Tongue (tissue), 3 donors: ENCODE measurements around the gene BCL3. TPM values are rescaled to one million over a fixed set of nuclear protein-coding genes. Genes with fewer than 3 reads are reported as not detected.
A peak's percentile ranks its signal among the peaks of the same experiment; 100 is the strongest.

ENCODE experiments used
- DNase-seq: peaks from one replicate; pipeline ENCODE4 v3.0.0-alpha.2; 2015
- small RNA-seq: library from RNA; depleted of rRNA; stranded (forward); fragments of <200 nt; gene quantifications from one replicate; pipeline ENCODE3, GENCODE V24; 2014; ENCODE audit warnings: low replicate concordance
- total RNA-seq: library from RNA; depleted of rRNA; stranded (reverse); fragments of >200 nt; gene quantifications from one replicate; pipeline ENCODE4 v1.2.3, GENCODE V29; 2014

Gene BCL3
- total RNA-seq, 1 donor from 2014 or later, result 8.4 TPM

DNA sequence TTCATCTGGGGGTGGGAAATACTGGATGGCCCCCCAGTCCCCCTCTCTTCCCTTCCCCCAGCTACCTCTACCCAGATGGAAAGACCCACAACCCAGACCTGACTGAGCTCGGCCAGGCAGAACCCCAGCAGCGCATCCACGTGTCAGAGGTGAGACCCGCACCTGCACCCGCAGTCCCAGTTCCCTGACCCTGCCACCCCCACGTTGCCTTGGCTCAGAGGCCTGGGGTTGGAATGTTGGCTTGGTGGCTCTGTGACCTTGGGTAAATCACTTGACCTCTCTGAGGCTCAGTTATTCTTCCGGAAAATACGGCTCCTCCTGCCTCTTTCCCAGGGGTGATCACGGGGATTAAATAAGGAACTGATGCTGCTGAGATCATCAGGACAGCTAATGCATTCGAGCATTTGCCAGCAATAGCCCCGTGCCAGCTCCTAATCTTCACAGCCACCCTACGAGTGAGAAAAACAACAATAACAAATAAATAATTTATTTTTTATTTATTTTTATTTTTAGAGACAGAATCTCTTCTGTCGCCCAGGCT is 41.5 kb downstream of the BCL3 start:
- no peak for DNase-seq

- peak; percentile 79 for DNase-seq
Measured at GRCh38 chr19:44792281-44792680, 43.8 kb downstream of the BCL3 start.

GRCh38 chr19:44794610-44795009 is 46.1 kb downstream of the BCL3 start:
- DNase-seq, result no peak

DNA sequence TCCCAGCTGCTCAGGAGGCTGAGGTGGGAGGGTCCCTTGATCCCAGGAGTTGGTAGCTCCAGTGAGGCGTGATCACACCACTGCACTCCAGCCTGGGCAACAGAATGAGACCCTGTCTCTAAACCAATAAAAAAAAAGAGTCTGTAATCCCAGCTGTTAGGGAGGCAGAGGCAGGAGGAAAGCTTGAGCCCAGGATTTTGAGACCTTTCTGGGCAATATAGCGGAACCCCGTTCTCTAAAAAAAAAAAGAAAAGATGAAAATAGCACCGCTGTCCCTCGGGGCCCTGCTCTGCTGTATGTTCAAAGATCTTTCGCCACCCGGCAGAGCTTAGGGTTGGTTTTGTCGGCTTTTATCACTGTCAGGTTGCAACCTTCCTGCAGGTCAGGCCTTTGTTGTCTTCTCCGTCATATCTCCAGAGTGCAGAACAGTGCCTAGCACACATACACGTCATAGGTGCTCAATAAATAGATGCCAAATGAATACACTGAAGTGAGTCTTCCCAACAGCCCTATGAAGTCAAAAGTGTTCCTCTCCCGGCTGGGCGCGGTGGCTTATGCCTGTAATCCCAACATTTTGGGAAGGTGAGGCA is 47.0 kb downstream of the BCL3 start:
- no peak for DNase-seq

DNA sequence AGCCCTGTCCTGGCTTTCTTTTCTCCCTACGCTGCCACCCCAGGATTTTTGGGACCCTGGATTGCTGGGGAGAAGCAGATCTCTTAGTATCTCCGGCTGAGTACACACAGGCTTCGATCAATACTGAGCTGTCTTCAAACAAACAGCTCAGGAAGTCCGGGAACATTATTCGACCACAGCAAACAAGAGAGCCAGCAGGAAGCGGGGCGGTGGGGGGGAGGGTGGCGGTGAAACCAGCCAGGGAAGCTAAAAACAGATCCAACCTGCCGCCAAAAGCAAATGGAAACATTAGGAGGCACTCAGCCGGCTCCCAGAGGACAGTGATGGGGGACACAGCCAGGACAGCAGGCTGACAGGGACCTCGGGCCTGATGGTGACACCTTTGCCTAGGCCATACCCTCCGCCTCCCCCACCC is 48.2 kb downstream of the BCL3 start:
- DNase-seq, result peak; percentile 57

GRCh38 chr19:44799627-44800346 is 51.3 kb downstream of the BCL3 start:
- no peak for DNase-seq

DNA sequence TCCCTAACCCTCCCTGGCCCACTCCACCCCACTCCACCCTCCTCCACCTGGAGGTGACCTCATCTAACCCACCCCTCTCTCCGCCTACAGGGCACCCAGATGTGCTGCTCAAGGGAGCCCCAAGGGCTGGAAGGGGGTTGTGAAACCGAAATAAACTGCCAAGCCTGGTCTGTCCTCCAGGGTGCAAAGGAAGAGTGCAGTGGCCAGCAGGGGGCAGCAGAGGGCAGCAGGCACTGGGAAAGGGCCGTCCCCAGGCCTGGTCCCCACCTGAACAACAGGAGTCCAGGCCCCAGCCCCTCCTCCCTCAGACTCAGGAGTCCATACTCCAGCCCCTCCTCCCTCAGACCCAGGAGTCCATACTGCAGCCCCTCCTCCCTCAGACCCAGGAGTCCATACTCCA is 52.0 kb downstream of the BCL3 start:
- DNase-seq, result peak; percentile 89

- no peak for DNase-seq
Measured at GRCh38 chr19:44803442-44804428, 55.2 kb downstream of the BCL3 start.

- peak; percentile 15 for DNase-seq
Measured at GRCh38 chr19:44806291-44806690, 57.8 kb downstream of the BCL3 start.

GRCh38 chr19:44807162-44807561 is 58.7 kb downstream of the BCL3 start:
- peak; percentile 71 for DNase-seq

GRCh38 chr19:44807652-44808462 is 59.3 kb downstream of the BCL3 start:
- peak; percentile 47 for DNase-seq

- peak; percentile 91 for DNase-seq
Measured at GRCh38 chr19:44808463-44809371, 60.2 kb downstream of the BCL3 start, which contains the start of gene BCAM. BCAM (plus strand) TSS chr19:44809103; CDS start chr19:44809125, 22 bp downstream.

Small RNAs within 50 kb of the gene (small RNA-seq; reads per million reads assigned to genes)
- gene RF00156, result not detected
- not detected for gene RF00285

Other genes with a start within 250 kb of the BCL3 start
- 16.3 TPM for gene ZNF180, start 248.2 kb upstream of the BCL3 start, total RNA-seq
- gene CEACAM20, start 219.0 kb upstream of the BCL3 start, total RNA-seq, result not detected
- gene IGSF23, start 135.1 kb upstream of the BCL3 start, total RNA-seq, result not detected
- 69.0 TPM for gene PVR, start 104.8 kb upstream of the BCL3 start, total RNA-seq
- gene CEACAM19, start 77.2 kb upstream of the BCL3 start, total RNA-seq, result 2.5 TPM
- gene CEACAM16, start 49.6 kb upstream of the BCL3 start, total RNA-seq, result not detected
- 2.8 TPM for gene CBLC, start 29.2 kb downstream of the BCL3 start, total RNA-seq
- 188 TPM for gene BCAM, start 60.4 kb downstream of the BCL3 start, total RNA-seq
- gene NECTIN2, start 97.6 kb downstream of the BCL3 start, total RNA-seq, result 42.0 TPM
- gene TOMM40, start 142.5 kb downstream of the BCL3 start, total RNA-seq, result 44.1 TPM
- 59.9 TPM for gene APOE, start 157.1 kb downstream of the BCL3 start, total RNA-seq
- gene APOC1, start 165.9 kb downstream of the BCL3 start, total RNA-seq, result 11.6 TPM
- not detected for gene APOC4, start 193.5 kb downstream of the BCL3 start, total RNA-seq
- not detected for gene APOC2, start 197.3 kb downstream of the BCL3 start, total RNA-seq
- gene CLPTM1, start 206.7 kb downstream of the BCL3 start, total RNA-seq, result 38.3 TPM